ENCODE measurements around the gene MARCHF3. TPM values are rescaled to one million over a fixed set of nuclear protein-coding genes. Genes with fewer than 3 reads are reported as not detected.
"Not testable (repeated sequence)": the region's sequence is repeated elsewhere in the genome, so short reads cannot be mapped to it uniquely, and the experiment has no call there.

The MARCHF3 gene
- total RNA-seq, 2 experiments from 2014 or later, result 2.0 to 2.4 TPM

DNA sequence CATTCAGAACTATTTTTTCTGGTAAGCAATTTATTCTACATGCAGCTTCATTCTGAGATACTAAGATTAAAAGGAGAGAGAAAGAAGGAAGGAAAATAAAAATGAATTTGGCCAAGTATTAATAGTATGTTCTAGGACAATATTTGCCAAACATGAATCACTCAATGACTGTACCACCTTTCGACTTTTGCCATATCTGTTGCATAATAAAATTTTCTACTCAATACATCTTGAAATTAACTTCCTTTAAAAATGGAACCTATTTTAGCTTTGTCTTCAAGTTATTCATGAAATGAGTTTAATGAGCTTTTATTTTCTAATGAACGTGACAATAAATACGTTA, 111.8 kb downstream of the MARCHF3 start:
- no peaks in the 10 kb centered on the region for H3K4me1 Mint-ChIP-seq (ENCODE audit: low read depth)
- no peak overlapping the region for H3K27ac Mint-ChIP-seq
- DNase-seq (no peak), ATAC-seq (no peak)
- no peaks in the 10 kb centered on the region for H3K27me3 Mint-ChIP-seq (ENCODE audit: low read depth)
- H3K4me3 Mint-ChIP-seq, result no peak overlapping the region
- POLR2A ChIA-PET, result no interaction called here
- no peaks in the 10 kb centered on the region for H3K9me3 Mint-ChIP-seq (ENCODE audit: insufficient read depth)
- H3K36me3 Mint-ChIP-seq (ENCODE audit: low read depth), result peaks cover 3% of the 10 kb centered on the region
- CTCF ChIA-PET, result no interaction called here

DNA sequence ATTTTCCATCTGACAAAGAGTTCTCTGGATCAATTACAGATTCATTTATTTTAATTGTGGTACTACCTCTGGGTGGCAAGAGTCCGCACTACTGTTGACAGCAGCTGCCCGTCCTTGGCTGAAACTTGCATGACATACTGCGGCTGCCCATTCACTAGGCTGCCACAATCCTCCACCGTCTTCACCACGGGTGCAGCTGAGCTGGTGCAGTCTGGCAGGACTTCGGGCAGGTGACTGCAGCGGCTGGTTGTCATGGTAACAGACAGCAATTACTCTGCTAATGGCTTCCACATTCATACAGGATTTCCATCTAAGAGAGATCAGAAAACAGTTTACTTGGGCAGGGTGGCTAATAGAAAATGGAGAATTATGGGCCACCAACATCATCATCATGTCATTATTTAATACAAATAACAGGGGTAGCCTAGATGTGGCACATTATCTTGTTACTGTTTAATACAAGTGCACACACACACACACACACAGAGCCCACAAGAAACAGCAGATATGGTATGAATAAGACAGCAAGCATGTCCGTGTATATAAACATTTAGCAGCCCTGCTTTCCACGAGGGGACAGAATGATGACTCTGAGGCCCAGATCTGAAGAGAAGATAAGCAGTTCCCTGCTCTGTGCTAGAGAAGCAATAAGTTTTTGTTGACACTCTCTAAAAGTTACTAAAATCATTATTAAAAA, 112.3 kb downstream of the MARCHF3 start:
- DNase-seq (no peak), ATAC-seq (no peak)
- no peaks in the 10 kb centered on the region for H3K9me3 Mint-ChIP-seq (ENCODE audit: insufficient read depth)
- H3K4me1 Mint-ChIP-seq (ENCODE audit: low read depth), result no peaks in the 10 kb centered on the region
- H3K27me3 Mint-ChIP-seq (ENCODE audit: low read depth), result no peaks in the 10 kb centered on the region
- H3K36me3 Mint-ChIP-seq (ENCODE audit: low read depth), result peaks cover 3% of the 10 kb centered on the region
- H3K4me3 Mint-ChIP-seq, result no peak overlapping the region
- CTCF ChIA-PET, result no interaction called here
- POLR2A ChIA-PET, result interaction anchor here (1.1 kb wide), 1 partner anchor 10 kb away, joined by 3 read pairs; no protein-coding TSS in a partner anchor
- H3K27ac Mint-ChIP-seq, result no peak overlapping the region

DNA sequence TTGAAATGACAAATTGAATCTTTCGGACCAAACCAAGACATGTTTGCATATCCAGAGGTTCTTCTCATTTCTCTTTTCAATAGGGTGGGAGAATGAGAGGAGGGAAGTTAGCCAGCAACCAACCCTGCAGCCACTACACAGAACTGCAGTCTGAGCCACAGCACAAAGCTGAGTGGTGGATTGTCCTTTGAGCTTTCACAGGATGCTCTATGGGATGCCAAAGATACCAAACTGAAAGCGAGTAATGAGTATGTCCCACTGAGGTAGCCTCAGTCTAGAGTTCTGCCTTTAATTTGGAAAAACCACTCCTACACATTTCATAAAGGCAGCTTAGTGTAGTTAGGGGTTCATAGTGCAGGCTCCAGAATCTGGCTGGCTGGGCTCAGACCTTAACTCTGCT, 114.9 kb downstream of the MARCHF3 start:
- Mint-ChIP-seq H3K27ac (no peak overlapping the region), H3K4me3 (no peak overlapping the region), H3K4me1 (ENCODE audit: low read depth) (peaks cover 4% of the 10 kb centered on the region), H3K36me3 (ENCODE audit: low read depth) (peaks cover 8% of the 10 kb centered on the region), H3K9me3 (ENCODE audit: insufficient read depth) (peaks cover 4% of the 10 kb centered on the region), H3K27me3 (ENCODE audit: low read depth) (no peaks in the 10 kb centered on the region)
- no peak for DNase-seq
- CTCF ChIA-PET, result interaction anchor here (1.1 kb wide), 1 partner anchor 11 kb away, joined by 4 read pairs; no protein-coding TSS in a partner anchor
- POLR2A ChIA-PET, result interaction anchor here (0.7 to 1.0 kb wide), 2 partner anchors 62 to 115 kb away, joined by 3 read pairs; partner anchors contain the start of gene MARCHF3
- ATAC-seq, result no peak

DNA sequence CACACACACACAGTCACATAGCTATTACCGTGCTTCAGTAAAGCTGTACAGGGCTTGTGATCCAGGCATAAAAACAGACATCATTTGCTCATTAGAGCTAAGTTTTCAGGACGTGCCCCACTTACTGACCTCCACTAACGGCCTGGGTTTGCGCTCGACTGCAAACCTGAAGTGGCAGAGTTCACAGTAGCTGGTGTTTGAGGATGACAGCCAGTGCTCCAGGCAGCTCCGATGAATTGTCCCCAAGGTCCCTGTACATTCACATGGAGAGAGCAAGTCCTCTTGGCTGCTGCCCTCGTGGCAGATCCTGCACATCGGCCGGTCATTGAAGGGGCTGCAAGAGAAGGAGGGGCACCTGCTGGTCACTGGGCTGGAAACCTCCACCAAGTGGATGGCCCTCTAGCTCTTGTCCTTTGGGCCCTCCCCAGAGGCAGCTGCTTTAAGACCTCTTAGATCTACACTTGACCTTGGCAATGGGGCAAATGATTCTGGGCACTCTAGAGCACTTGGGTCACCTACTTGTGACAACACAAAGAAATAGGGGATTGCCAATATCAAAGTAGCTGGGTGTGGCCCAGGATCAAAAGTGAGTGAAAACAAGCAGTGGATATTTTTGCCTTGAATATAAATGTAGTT, 115.4 kb downstream of the MARCHF3 start:
- no peak for ATAC-seq
- no peak overlapping the region for H3K27ac Mint-ChIP-seq
- POLR2A ChIA-PET, result interaction anchor here (1.0 kb wide), 1 partner anchor 61 kb away, joined by 3 read pairs; no protein-coding TSS in a partner anchor

DNA sequence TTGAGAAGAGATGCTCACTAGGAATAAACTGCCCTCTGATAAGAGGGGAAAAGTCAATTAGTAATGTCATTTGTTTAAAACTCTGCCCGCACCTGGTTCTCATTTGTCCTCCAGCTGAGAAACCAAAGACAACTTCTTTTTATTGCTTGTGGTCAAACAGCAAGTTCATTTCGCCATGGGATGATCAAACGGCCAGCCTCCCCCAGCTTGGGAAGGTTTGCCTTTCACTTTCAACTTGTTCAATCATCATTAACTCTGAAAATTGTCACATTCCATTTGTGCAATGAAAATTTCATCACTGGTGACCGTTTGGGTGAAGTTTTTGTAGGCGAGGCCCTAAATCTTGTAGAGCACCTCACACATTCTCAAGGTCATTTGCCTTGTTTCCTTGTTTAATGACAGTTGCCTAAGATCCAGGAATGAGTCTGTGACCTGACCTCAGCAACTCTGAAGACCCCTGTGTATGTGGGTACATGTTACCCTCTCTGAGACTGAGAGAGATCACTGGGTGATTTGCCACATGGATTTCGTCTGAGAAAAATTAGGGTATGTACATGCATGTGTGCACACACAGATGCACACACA, 117.7 kb downstream of the MARCHF3 start:
- CTCF ChIA-PET, result no interaction called here
- no peak overlapping the region for H3K4me3 Mint-ChIP-seq
- DNase-seq (no peak), ATAC-seq (no peak)
- H3K27ac Mint-ChIP-seq, result no peak overlapping the region
- H3K36me3 Mint-ChIP-seq (ENCODE audit: low read depth), result peaks cover 18% of the 10 kb centered on the region
- peaks cover 18% of the 10 kb centered on the region for H3K9me3 Mint-ChIP-seq (ENCODE audit: insufficient read depth)
- H3K4me1 Mint-ChIP-seq (ENCODE audit: low read depth), result peaks cover 4% of the 10 kb centered on the region
- H3K27me3 Mint-ChIP-seq (ENCODE audit: low read depth), result no peaks in the 10 kb centered on the region
- POLR2A ChIA-PET, result no interaction called here

More for the DNA sequence above, 115.4 kb downstream of the MARCHF3 start:
- CTCF ChIA-PET, result interaction anchor here (0.6 to 1.1 kb wide), 2 partner anchors 11 to 1412 kb away, joined by 3 to 4 read pairs; no protein-coding TSS in a partner anchor
- DNase-seq, result no peak
- no peak overlapping the region for H3K4me3 Mint-ChIP-seq
- H3K4me1 Mint-ChIP-seq (ENCODE audit: low read depth), result peaks cover 4% of the 10 kb centered on the region
- H3K27me3 Mint-ChIP-seq (ENCODE audit: low read depth), result no peaks in the 10 kb centered on the region
- H3K9me3 Mint-ChIP-seq (ENCODE audit: insufficient read depth), result peaks cover 8% of the 10 kb centered on the region
- H3K36me3 Mint-ChIP-seq (ENCODE audit: low read depth), result peaks cover 13% of the 10 kb centered on the region

DNA sequence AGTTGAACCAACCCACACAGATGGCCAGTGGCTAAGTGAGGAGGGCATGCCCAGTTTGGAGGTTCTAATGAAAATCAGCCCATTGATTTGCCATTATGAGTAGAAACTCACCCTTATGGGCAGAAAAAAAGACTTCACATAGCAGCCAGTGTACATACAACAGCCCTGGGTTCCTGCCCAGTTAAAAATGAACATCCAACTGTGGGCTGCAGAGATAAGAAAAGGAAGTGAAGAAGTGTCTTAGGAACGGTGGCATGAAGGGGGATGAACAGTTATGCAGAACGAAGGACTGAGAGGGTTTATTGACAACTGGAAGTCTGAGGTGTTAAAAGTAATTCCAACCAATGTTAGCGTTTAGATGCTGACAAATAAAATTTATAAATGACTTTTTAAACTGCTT, 118.4 kb downstream of the MARCHF3 start:
- H3K36me3 Mint-ChIP-seq (ENCODE audit: low read depth), result peaks cover 18% of the 10 kb centered on the region
- ATAC-seq (no peak), DNase-seq (no peak)
- peaks cover 18% of the 10 kb centered on the region for H3K9me3 Mint-ChIP-seq (ENCODE audit: insufficient read depth)
- H3K4me1 Mint-ChIP-seq (ENCODE audit: low read depth), result peaks cover 4% of the 10 kb centered on the region
- POLR2A ChIA-PET, result interaction anchor here (0.6 kb wide), 1 partner anchor 330 kb away, joined by 3 read pairs; no protein-coding TSS in a partner anchor
- no peak overlapping the region for H3K4me3 Mint-ChIP-seq
- CTCF ChIA-PET, result no interaction called here
- no peak overlapping the region for H3K27ac Mint-ChIP-seq
- H3K27me3 Mint-ChIP-seq (ENCODE audit: low read depth), result no peaks in the 10 kb centered on the region

DNA sequence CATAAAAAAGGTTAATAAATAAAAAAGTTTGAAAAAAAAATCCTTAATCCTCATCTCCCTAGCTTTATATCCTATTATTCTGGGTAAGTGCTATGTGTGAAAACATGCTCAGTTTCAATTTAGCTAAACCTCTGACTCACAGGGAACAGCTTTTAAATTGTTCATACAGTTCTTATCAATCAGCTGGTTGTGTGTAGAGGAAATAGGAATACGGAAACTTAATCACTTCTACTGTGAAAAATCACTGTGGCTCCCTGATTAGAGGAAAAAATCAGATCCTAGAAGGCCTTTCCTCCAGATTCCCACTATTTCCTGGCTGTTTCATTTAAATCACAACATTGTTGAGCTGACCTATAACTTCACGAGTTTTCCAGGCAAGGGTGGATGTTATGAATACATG, 120.5 kb downstream of the MARCHF3 start:
- no peak for DNase-seq
- ChIA-PET CTCF (no interaction called here), POLR2A (no interaction called here)
- no peak overlapping the region for H3K27ac Mint-ChIP-seq
- ATAC-seq, result no peak
- no peak overlapping the region for H3K4me3 Mint-ChIP-seq
- H3K36me3 Mint-ChIP-seq (ENCODE audit: low read depth), result peaks cover 18% of the 10 kb centered on the region
- H3K9me3 Mint-ChIP-seq (ENCODE audit: insufficient read depth), result peaks cover 18% of the 10 kb centered on the region
- peaks cover 4% of the 10 kb centered on the region for H3K4me1 Mint-ChIP-seq (ENCODE audit: low read depth)
- no peaks in the 10 kb centered on the region for H3K27me3 Mint-ChIP-seq (ENCODE audit: low read depth)

DNA sequence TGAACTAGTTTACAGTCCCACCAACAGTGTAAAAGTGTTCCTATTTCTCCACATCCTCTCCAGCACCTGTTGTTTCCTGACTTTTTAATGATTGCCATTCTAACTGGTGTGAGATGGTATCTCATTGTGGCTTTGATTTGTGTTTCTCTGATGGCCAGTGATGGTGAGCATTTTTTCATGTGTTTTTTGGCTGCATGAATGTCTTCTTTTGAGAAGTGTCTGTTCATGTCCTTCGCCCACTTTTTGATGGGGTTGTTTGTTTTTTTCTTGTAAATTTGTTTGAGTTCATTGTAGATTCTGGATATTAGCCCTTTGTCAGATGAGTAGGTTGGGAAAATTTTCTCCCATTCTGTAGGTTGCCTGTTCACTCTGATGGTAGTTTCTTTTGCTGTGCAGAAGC, 126.0 kb downstream of the MARCHF3 start:
- H3K4me1 Mint-ChIP-seq (ENCODE audit: low read depth); H3K27me3 Mint-ChIP-seq (ENCODE audit: low read depth); H3K9me3 Mint-ChIP-seq (ENCODE audit: insufficient read depth); H3K27ac Mint-ChIP-seq; ATAC-seq; DNase-seq; H3K4me3 Mint-ChIP-seq; CTCF ChIA-PET; POLR2A ChIA-PET; H3K36me3 Mint-ChIP-seq (ENCODE audit: low read depth): not testable (repeated sequence)

DNA sequence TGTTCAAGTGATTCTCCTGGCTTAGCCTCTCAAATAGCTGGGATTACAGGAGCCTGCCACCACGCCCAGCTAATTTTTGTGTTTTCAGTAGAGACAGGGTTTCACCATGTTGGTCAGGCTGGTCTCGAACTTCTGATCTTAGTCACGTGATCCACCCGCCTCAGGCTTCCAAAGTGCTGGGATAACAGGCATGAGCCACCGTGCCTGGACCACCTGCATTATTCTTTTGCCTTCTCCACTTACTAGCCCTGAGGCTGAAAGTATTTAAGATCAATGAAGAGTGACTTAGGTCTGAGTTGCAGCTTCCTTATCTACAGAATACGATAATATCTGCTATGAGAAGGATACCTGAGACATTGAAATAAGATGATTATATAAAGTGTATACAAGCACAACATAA, 129.6 kb downstream of the MARCHF3 start:
- Mint-ChIP-seq H3K27ac (no peak overlapping the region), H3K4me3 (no peak overlapping the region), H3K4me1 (ENCODE audit: low read depth) (no peaks in the 10 kb centered on the region), H3K36me3 (ENCODE audit: low read depth) (no peaks in the 10 kb centered on the region), H3K27me3 (ENCODE audit: low read depth) (no peaks in the 10 kb centered on the region), H3K9me3 (ENCODE audit: insufficient read depth) (no peaks in the 10 kb centered on the region)
- ATAC-seq, result no peak
- DNase-seq, result no peak
- ChIA-PET CTCF (no interaction called here), POLR2A (no interaction called here)

DNA sequence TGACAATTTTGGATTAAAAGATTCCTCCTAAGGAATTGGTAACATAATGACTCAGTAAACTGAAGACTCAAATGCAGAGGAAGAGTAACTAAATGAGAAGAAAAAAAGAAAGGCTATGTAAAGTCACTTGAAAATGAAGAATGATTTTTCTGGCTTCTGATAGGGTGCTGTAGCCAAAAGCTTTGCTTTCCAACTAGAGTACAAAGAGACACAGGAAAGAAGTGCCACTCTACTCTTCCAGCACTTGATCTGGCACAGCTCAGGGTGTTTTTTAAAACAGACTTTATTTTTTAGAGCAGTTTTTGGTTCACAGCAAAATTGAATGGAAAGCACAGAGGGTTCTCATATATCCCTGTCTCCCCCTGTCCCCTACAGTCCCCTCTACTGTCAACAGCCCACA, 130.9 kb downstream of the MARCHF3 start:
- Mint-ChIP-seq H3K27ac (no peak overlapping the region), H3K9me3 (ENCODE audit: insufficient read depth) (no peaks in the 10 kb centered on the region), H3K27me3 (ENCODE audit: low read depth) (no peaks in the 10 kb centered on the region), H3K4me3 (no peak overlapping the region), H3K36me3 (ENCODE audit: low read depth) (peaks cover 2% of the 10 kb centered on the region), H3K4me1 (ENCODE audit: low read depth) (no peaks in the 10 kb centered on the region)
- DNase-seq (no peak), ATAC-seq (no peak)
- CTCF ChIA-PET, result no interaction called here
- POLR2A ChIA-PET, result no interaction called here

DNA sequence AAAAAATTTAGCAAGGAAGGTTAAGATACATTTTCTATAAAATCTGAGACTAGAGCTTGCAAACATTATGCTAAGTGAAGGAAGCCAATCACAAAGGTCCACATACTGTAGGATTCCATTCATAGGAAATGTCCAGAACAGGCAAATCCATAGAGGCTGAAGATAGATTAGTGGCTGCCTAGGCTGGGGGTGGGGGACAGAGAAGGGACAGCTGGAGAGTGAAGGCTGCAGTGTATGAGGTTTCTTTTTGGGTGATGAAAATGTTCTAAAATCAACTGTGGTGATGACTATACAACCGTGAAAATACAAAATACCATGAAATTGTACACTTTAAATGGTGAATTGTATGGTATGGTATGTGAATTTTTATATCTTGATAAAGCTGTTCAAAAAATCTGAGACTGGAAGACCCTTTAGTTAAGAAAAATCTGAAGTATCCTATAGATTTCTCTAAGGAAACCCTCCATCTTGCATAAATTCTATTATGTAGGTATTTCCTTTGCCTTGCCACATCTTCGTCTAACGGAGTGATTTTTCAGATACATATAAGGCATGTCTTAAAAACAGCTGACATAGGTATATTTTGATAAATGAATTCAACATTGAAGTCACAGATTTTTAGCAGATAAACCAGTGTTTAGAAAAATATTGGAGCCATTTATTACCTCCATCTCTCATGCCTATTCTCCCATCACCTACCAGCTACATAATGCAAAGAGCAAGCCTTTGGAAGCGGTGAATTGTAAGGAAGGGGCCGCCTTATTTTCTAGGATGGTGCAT, 132.3 kb downstream of the MARCHF3 start:
- no peak for ATAC-seq
- Mint-ChIP-seq H3K27ac (no peak overlapping the region), H3K4me1 (ENCODE audit: low read depth) (no peaks in the 10 kb centered on the region), H3K4me3 (no peak overlapping the region), H3K36me3 (ENCODE audit: low read depth) (peaks cover 2% of the 10 kb centered on the region), H3K9me3 (ENCODE audit: insufficient read depth) (no peaks in the 10 kb centered on the region), H3K27me3 (ENCODE audit: low read depth) (no peaks in the 10 kb centered on the region)
- DNase-seq, result no peak
- CTCF ChIA-PET, result no interaction called here
- POLR2A ChIA-PET, result no interaction called here

DNA sequence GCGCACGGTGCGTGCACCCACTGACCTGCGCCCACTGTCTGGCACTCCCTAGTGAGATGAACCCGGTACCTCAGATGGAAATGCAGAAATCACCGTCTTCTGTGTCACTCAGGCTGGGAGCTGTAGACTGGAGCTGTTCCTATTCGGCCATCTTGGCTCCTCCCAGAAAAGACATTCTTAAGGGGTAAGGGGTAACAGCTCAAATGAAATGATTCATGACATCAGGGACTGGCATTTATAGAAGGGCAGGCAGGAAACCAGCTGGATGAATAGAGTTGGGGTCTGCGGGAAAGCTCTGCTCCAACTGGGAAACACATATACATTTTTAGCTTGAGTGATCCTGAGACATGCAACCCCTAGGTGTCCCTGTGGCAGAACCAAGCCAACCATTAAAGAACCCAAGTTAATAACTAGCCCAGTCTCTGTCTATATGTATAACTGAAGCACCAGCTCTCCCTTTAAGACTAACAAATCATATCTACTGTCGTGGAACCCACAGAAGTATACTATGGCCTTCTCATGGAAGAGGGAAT, 134.1 kb downstream of the MARCHF3 start:
- DNase-seq (no peak), ATAC-seq (no peak)
- H3K36me3 Mint-ChIP-seq (ENCODE audit: low read depth), result peaks cover 2% of the 10 kb centered on the region
- ChIA-PET POLR2A (no interaction called here), CTCF (no interaction called here)
- no peaks in the 10 kb centered on the region for H3K27me3 Mint-ChIP-seq (ENCODE audit: low read depth)
- H3K4me3 Mint-ChIP-seq, result no peak overlapping the region
- no peaks in the 10 kb centered on the region for H3K9me3 Mint-ChIP-seq (ENCODE audit: insufficient read depth)
- H3K4me1 Mint-ChIP-seq (ENCODE audit: low read depth), result no peaks in the 10 kb centered on the region
- no peak overlapping the region for H3K27ac Mint-ChIP-seq

Data from activated CD8-positive, alpha-beta T cell treated with anti-CD3 and anti-CD28 coated beads, Interleukin-2, amount 10 ng/mL, durations not matched to agents 7 days and 5 days (primary cell).